Neural progenitor cell (in vitro differentiated cells): ENCODE measurements around the gene SEMA3C. TPM values are rescaled to one million over a fixed set of nuclear protein-coding genes. Genes with fewer than 3 reads are reported as not detected.
"Not testable (repeated sequence)": the region's sequence is repeated elsewhere in the genome, so short reads cannot be mapped to it uniquely, and the experiment has no call there.

Experiments used
- DNase-seq: peaks from one replicate; pipeline ENCODE4 v3.0.0-alpha.2; 2016; ENCODE audit warnings: low spot score
- H2AFZ ChIP-seq: fragments of 200-600 bp; sonication (generic); replicated peaks from 2 replicates; pipeline ENCODE4 v1.6.1; 2016; ENCODE audit warnings: antibody characterized with exemption
- H3F3A ChIP-seq: fragments of 200-600 bp; sonication (generic); 2 replicates; pipeline ENCODE4 v1.6.1; 2016; ENCODE audit warnings: antibody characterized with exemption, low read depth
- H3K27ac ChIP-seq: fragments of 200-600 bp; sonication (generic); 2 replicates; pipeline ENCODE4 v1.5.1; 2016; ENCODE audit warnings: mild to moderate bottlenecking
- H3K27me3 ChIP-seq: fragments of 200-600 bp; sonication (generic); 2 replicates; pipeline ENCODE4 v1.6.1; 2016; ENCODE audit warnings: mild to moderate bottlenecking, moderate library complexity
- H3K36me3 ChIP-seq: fragments of 200-600 bp; sonication (generic); 2 replicates; pipeline ENCODE4 v1.5.1; 2016
- H3K4me1 ChIP-seq: fragments of 200-600 bp; sonication (generic); 2 replicates; pipeline ENCODE4 v1.6.1; 2016; ENCODE audit warnings: mixed run types
- H3K4me2 ChIP-seq: fragments of 200-600 bp; sonication (generic); 2 replicates; pipeline ENCODE4 v1.6.1; 2016
- H3K4me3 ChIP-seq: fragments of 200-600 bp; sonication (generic); 2 replicates; pipeline ENCODE4 v1.5.1; 2016
- H3K79me2 ChIP-seq: fragments of 200-600 bp; sonication (generic); 2 replicates; pipeline ENCODE4 v1.6.1; 2016; ENCODE audit warnings: low read depth
- H3K9ac ChIP-seq: fragments of 200-600 bp; sonication (generic); 2 replicates; pipeline ENCODE4 v1.6.1; 2016
- H3K9me3 ChIP-seq: fragments of 200-600 bp; sonication (generic); 2 replicates; pipeline ENCODE4 v1.5.1; 2016; ENCODE audit warnings: low read depth
- H4K20me1 ChIP-seq: fragments of 200-600 bp; sonication (generic); 2 replicates; pipeline ENCODE4 v1.6.1; 2016; ENCODE audit warnings: low read depth
- H3K27ac Mint-ChIP-seq: 3 replicates; pipeline ENCODE4 v1.8.0; 2021; ENCODE audit warnings: mixed read lengths
- H3K27me3 Mint-ChIP-seq: 2 replicates; pipeline ENCODE4 v1.8.0; 2022; ENCODE audit warnings: low read depth, mild to moderate bottlenecking, inconsistent platforms, moderate library complexity, mixed read lengths; ENCODE audit not compliant: insufficient read depth
- H3K36me3 Mint-ChIP-seq: 3 replicates; pipeline ENCODE4 v1.8.0; 2021; ENCODE audit warnings: mixed read lengths
- H3K4me1 Mint-ChIP-seq: 3 replicates; pipeline ENCODE4 v1.8.0; 2021; ENCODE audit warnings: mixed read lengths
- H3K4me3 Mint-ChIP-seq: 3 replicates; pipeline ENCODE4 v1.8.0; 2021; ENCODE audit warnings: mild to moderate bottlenecking, moderate library complexity, mixed read lengths
- H3K9me3 Mint-ChIP-seq: 3 replicates; pipeline ENCODE4 v1.8.0; 2020; ENCODE audit warnings: mixed read lengths
- EZH2 ChIP-seq: fragments of 200-600 bp; sonication (generic); IDR thresholded peaks from 2 replicates; pipeline ENCODE4 v1.6.1; 2017; ENCODE audit warnings: antibody characterized with exemption, mild to moderate bottlenecking, moderate library complexity
- EZH2phosphoT487 ChIP-seq: fragments of 200-600 bp; sonication (generic); IDR thresholded peaks from 2 replicates; pipeline ENCODE4 v1.6.1; 2017; ENCODE audit warnings: antibody characterized with exemption
- total RNA-seq: library from RNA; depleted of rRNA; stranded (reverse); fragments of >200 nt; gene quantifications from 2 replicates; pipeline ENCODE4 v1.2.3, GENCODE V29; 2015; ENCODE audit warnings: low replicate concordance
- TF ChIP-seq, protein P1 (sequence below): fragments of 200-600 bp; sonication (generic); IDR thresholded peaks from 2 replicates; pipeline ENCODE4 v1.5.1; 2017; ENCODE audit warnings: antibody characterized with exemption, mild to moderate bottlenecking

Gene SEMA3C
- total RNA-seq, 1 donor from 2014 or later: 0.54 TPM

- Histone ChIP-seq H4K20me1 (no peaks in the 10 kb centered on the region), H3K27me3 (no peaks in the 10 kb centered on the region), H3K4me3 (no peak overlapping the region), H3K27ac (no peak overlapping the region), H3K79me2 (no peaks in the 10 kb centered on the region), H3K9ac (no peak overlapping the region), H3K4me1 (no peaks in the 10 kb centered on the region), H3K36me3 (no peaks in the 10 kb centered on the region), H3F3A (no peaks in the 10 kb centered on the region), H2AFZ (no peak overlapping the region), H3K4me2 (no peak overlapping the region), H3K9me3 (no peaks in the 10 kb centered on the region)
- TF ChIP-seq, protein P1, sequence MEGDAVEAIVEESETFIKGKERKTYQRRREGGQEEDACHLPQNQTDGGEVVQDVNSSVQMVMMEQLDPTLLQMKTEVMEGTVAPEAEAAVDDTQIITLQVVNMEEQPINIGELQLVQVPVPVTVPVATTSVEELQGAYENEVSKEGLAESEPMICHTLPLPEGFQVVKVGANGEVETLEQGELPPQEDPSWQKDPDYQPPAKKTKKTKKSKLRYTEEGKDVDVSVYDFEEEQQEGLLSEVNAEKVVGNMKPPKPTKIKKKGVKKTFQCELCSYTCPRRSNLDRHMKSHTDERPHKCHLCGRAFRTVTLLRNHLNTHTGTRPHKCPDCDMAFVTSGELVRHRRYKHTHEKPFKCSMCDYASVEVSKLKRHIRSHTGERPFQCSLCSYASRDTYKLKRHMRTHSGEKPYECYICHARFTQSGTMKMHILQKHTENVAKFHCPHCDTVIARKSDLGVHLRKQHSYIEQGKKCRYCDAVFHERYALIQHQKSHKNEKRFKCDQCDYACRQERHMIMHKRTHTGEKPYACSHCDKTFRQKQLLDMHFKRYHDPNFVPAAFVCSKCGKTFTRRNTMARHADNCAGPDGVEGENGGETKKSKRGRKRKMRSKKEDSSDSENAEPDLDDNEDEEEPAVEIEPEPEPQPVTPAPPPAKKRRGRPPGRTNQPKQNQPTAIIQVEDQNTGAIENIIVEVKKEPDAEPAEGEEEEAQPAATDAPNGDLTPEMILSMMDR: no peak
- TF ChIP-seq EZH2phosphoT487: no peak
- no peak for TF ChIP-seq EZH2
- peaks cover 6% of the 10 kb centered on the region for H3K9me3 Mint-ChIP-seq
- H3K27ac Mint-ChIP-seq: no peak overlapping the region
- H3K36me3 Mint-ChIP-seq: no peaks in the 10 kb centered on the region
- H3K4me1 Mint-ChIP-seq: no peaks in the 10 kb centered on the region
- no peak for DNase-seq
- no peak overlapping the region for H3K4me3 Mint-ChIP-seq
- no peaks in the 10 kb centered on the region for H3K27me3 Mint-ChIP-seq
Measured at GRCh38 chr7:80932536-80932935, 13.7 kb upstream of the SEMA3C start.

DNA sequence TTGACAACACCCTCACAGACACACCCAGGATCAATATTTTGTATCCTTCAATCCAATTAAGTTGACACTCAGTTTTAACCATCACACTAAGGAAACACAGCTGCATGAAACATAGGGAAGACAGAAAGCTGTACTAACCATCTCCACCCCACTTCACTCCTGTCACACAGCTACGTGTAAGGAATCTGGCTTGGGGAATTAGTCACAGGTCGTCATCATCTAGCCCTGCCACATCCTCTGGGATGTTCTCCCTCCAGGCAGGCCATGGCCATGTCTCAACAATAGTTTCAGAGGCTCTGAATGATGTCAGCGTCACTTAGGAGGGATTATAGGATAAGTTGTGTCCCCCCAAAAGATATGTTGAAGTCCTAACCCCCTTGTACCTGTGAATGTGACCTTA lies 10.8 kb upstream of the SEMA3C start:
- no peak overlapping the region for H2AFZ ChIP-seq
- Mint-ChIP-seq H3K4me1 (no peaks in the 10 kb centered on the region), H3K36me3 (no peaks in the 10 kb centered on the region), H3K4me3 (no peak overlapping the region), H3K27ac (no peak overlapping the region), H3K9me3 (peaks cover 3% of the 10 kb centered on the region), H3K27me3 (no peaks in the 10 kb centered on the region)
- H3K27me3 ChIP-seq: no peaks in the 10 kb centered on the region
- H3K4me1 ChIP-seq: no peaks in the 10 kb centered on the region
- TF ChIP-seq EZH2phosphoT487: no peak
- no peak for TF ChIP-seq EZH2
- TF ChIP-seq, protein P1: no peak
- no peak overlapping the region for H3K27ac ChIP-seq
- no peaks in the 10 kb centered on the region for H3K79me2 ChIP-seq
- no peaks in the 10 kb centered on the region for H3K36me3 ChIP-seq
- no peak overlapping the region for H3K9ac ChIP-seq
- H3F3A ChIP-seq: no peaks in the 10 kb centered on the region
- H3K4me3 ChIP-seq: no peak overlapping the region
- no peaks in the 10 kb centered on the region for H4K20me1 ChIP-seq
- DNase-seq: no peak
- H3K9me3 ChIP-seq: no peaks in the 10 kb centered on the region
- no peak overlapping the region for H3K4me2 ChIP-seq

GRCh38 chr7:80926955-80927354 lies 8.1 kb upstream of the SEMA3C start:
- H3K4me3 ChIP-seq, H3K36me3 Mint-ChIP-seq, H3K4me3 Mint-ChIP-seq, H3K27ac ChIP-seq, H3K9ac ChIP-seq, H3K9me3 ChIP-seq, H3K4me1 ChIP-seq, H3K27me3 ChIP-seq, DNase-seq, H3K4me1 Mint-ChIP-seq, H3F3A ChIP-seq, H3K9me3 Mint-ChIP-seq, H4K20me1 ChIP-seq, H2AFZ ChIP-seq, H3K27me3 Mint-ChIP-seq, H3K36me3 ChIP-seq, H3K4me2 ChIP-seq, H3K79me2 ChIP-seq: not testable (repeated sequence)
- H3K27ac Mint-ChIP-seq: peak overlapping the region; percentile 29

GRCh38 chr7:80924090-80924489 lies 5.2 kb upstream of the SEMA3C start:
- Histone ChIP-seq H3F3A (peaks cover 9% of the 10 kb centered on the region), H3K79me2 (no peaks in the 10 kb centered on the region), H3K9me3 (no peaks in the 10 kb centered on the region), H3K4me3 (no peak overlapping the region), H2AFZ (no peak overlapping the region), H4K20me1 (no peaks in the 10 kb centered on the region), H3K36me3 (no peaks in the 10 kb centered on the region), H3K4me2 (no peak overlapping the region), H3K4me1 (no peaks in the 10 kb centered on the region), H3K27me3 (peaks cover 12% of the 10 kb centered on the region), H3K27ac (no peak overlapping the region), H3K9ac (no peak overlapping the region)
- H3K36me3 Mint-ChIP-seq: no peaks in the 10 kb centered on the region
- H3K9me3 Mint-ChIP-seq: no peaks in the 10 kb centered on the region
- H3K4me3 Mint-ChIP-seq: no peak overlapping the region
- peaks cover 8% of the 10 kb centered on the region for H3K27me3 Mint-ChIP-seq
- no peak for DNase-seq
- H3K4me1 Mint-ChIP-seq: peaks cover 21% of the 10 kb centered on the region
- TF ChIP-seq, protein P1: no peak
- TF ChIP-seq EZH2phosphoT487: no peak
- no peak for TF ChIP-seq EZH2
- H3K27ac Mint-ChIP-seq: no peak overlapping the region
